Measurements from ENCODE around the gene PCDHGA5.
"Not testable (repeated sequence)": the region's sequence is repeated elsewhere in the genome, so short reads cannot be mapped to it uniquely, and the experiment has no call there.

The PCDHGA5 gene

GRCh38 chr5:141388661-141389060, 24.7 kb downstream of the PCDHGA5 start:
- WGBS (ENCODE audit: insufficient coverage, insufficient read length) = no CpG with 5 or more reads among the region's 10 CpGs
- peaks cover 3% of the 10 kb centered on the region for H3K9me3 ChIP-seq (ENCODE audit: control insufficient read depth, insufficient read depth, low read length)

GRCh38 chr5:141389153-141390042, 25.4 kb downstream of the PCDHGA5 start:
- Histone ChIP-seq H3K27me3 (ENCODE audit: control insufficient read depth, insufficient read depth, low read length) (peaks cover 3% of the 10 kb centered on the region; the same call in 1 of the 2 replicates), H3K9me3 (ENCODE audit: control insufficient read depth, insufficient read depth, low read length) (peaks cover 3% of the 10 kb centered on the region), H3K36me3 (ENCODE audit: control insufficient read depth, insufficient read depth, low read length) (peaks cover 6% of the 10 kb centered on the region), H3K27ac (ENCODE audit: low read length) (no peak overlapping the region), H3K4me1 (ENCODE audit: control insufficient read depth, insufficient read depth, low read length) (peaks cover 1% of the 10 kb centered on the region; the same call in 1 of the 2 replicates), H3K4me3 (ENCODE audit: low read length) (no peak overlapping the region)
- no CpG with 5 or more reads among the region's 77 CpGs for WGBS (ENCODE audit: insufficient coverage, insufficient read length)
- DNase-seq (ENCODE audit: low read depth, low spot score) = no peak

More at GRCh38 chr5:141388661-141389060, 24.7 kb downstream of the PCDHGA5 start:
- peaks cover 1% of the 10 kb centered on the region; the same call in 1 of the 2 replicates for H3K4me1 ChIP-seq (ENCODE audit: control insufficient read depth, insufficient read depth, low read length)
- H3K4me3 ChIP-seq (ENCODE audit: low read length) = no peak overlapping the region
- no peak overlapping the region for H3K27ac ChIP-seq (ENCODE audit: low read length)
- H3K27me3 ChIP-seq (ENCODE audit: control insufficient read depth, insufficient read depth, low read length) = peaks cover 3% of the 10 kb centered on the region; the same call in 1 of the 2 replicates
- no peak for DNase-seq (ENCODE audit: low read depth, low spot score)
- peaks cover 6% of the 10 kb centered on the region for H3K36me3 ChIP-seq (ENCODE audit: control insufficient read depth, insufficient read depth, low read length)

GRCh38 chr5:141392429-141393198, 28.7 kb downstream of the PCDHGA5 start, which contains the start of gene PCDHGA8:
Gene PCDHGA8, plus strand, starts transcription at chr5:141392633. Its CDS starts 181 bp downstream, at chr5:141392814.
- peaks cover 3% of the 10 kb centered on the region for H3K9me3 ChIP-seq (ENCODE audit: control insufficient read depth, insufficient read depth, low read length)
- no peak within 1 kb of the TSS for H3K4me3 ChIP-seq (ENCODE audit: low read length)
- no peak within 1 kb of the TSS for H3K27ac ChIP-seq (ENCODE audit: low read length)
- H3K27me3 ChIP-seq (ENCODE audit: control insufficient read depth, insufficient read depth, low read length) = peaks cover 3% of the 10 kb centered on the region; the same call in 1 of the 2 replicates
- H3K36me3 ChIP-seq (ENCODE audit: control insufficient read depth, insufficient read depth, low read length) = peaks cover 6% of the 10 kb centered on the region
- H3K4me1 ChIP-seq (ENCODE audit: control insufficient read depth, insufficient read depth, low read length) = peaks cover 1% of the 10 kb centered on the region; the same call in 1 of the 2 replicates
- DNase-seq (ENCODE audit: low read depth, low spot score) = no peak
- no CpG with 5 or more reads among the region's 38 CpGs for WGBS (ENCODE audit: insufficient coverage, insufficient read length)

- Histone ChIP-seq H3K27me3 (ENCODE audit: control insufficient read depth, insufficient read depth, low read length) (peaks cover 1% of the 10 kb centered on the region; the same call in 1 of the 2 replicates), H3K9me3 (ENCODE audit: control insufficient read depth, insufficient read depth, low read length) (peaks cover 3% of the 10 kb centered on the region), H3K4me3 (ENCODE audit: low read length) (no peak overlapping the region), H3K27ac (ENCODE audit: low read length) (no peak overlapping the region), H3K4me1 (ENCODE audit: control insufficient read depth, insufficient read depth, low read length) (peaks cover 1% of the 10 kb centered on the region; the same call in 1 of the 2 replicates), H3K36me3 (ENCODE audit: control insufficient read depth, insufficient read depth, low read length) (peaks cover 6% of the 10 kb centered on the region)
- no CpG with 5 or more reads among the region's 21 CpGs for WGBS (ENCODE audit: insufficient coverage, insufficient read length)
- DNase-seq (ENCODE audit: low read depth, low spot score) = no peak
These were observed 29.3 kb downstream of the PCDHGA5 start for GRCh38 chr5:141393267-141393666.

GRCh38 chr5:141394401-141395187, 30.6 kb downstream of the PCDHGA5 start:
- H3K4me3 ChIP-seq (ENCODE audit: low read length); H3K27ac ChIP-seq (ENCODE audit: low read length); H3K27me3 ChIP-seq (ENCODE audit: control insufficient read depth, insufficient read depth, low read length); H3K4me1 ChIP-seq (ENCODE audit: control insufficient read depth, insufficient read depth, low read length); DNase-seq (ENCODE audit: low read depth, low spot score); H3K9me3 ChIP-seq (ENCODE audit: control insufficient read depth, insufficient read depth, low read length); H3K36me3 ChIP-seq (ENCODE audit: control insufficient read depth, insufficient read depth, low read length): not testable (repeated sequence)
- WGBS (ENCODE audit: insufficient coverage, insufficient read length) = no CpG with 5 or more reads among the region's 53 CpGs

GRCh38 chr5:141397756-141398551, 34.0 kb downstream of the PCDHGA5 start, which contains the start of gene PCDHGB5:
Gene PCDHGB5, plus strand, starts transcription at chr5:141397947. Its CDS starts 181 bp downstream, at chr5:141398128.
- not testable (repeated sequence) for H3K4me3 ChIP-seq (ENCODE audit: low read length)

GRCh38 chr5:141398608-141399007, 34.6 kb downstream of the PCDHGA5 start:
- Histone ChIP-seq H3K27me3 (ENCODE audit: control insufficient read depth, insufficient read depth, low read length) (no peaks in the 10 kb centered on the region), H3K4me3 (ENCODE audit: low read length) (no peak overlapping the region)
- DNase-seq (ENCODE audit: low read depth, low spot score) = no peak

More at GRCh38 chr5:141397756-141398551, 34.0 kb downstream of the PCDHGA5 start, which contains the start of gene PCDHGB5:
- not testable (repeated sequence) for H3K36me3 ChIP-seq (ENCODE audit: control insufficient read depth, insufficient read depth, low read length); DNase-seq (ENCODE audit: low read depth, low spot score); H3K27ac ChIP-seq (ENCODE audit: low read length); H3K9me3 ChIP-seq (ENCODE audit: control insufficient read depth, insufficient read depth, low read length); H3K4me1 ChIP-seq (ENCODE audit: control insufficient read depth, insufficient read depth, low read length); H3K27me3 ChIP-seq (ENCODE audit: control insufficient read depth, insufficient read depth, low read length)
- 100% methylated on average over 1 of the region's 43 CpGs for WGBS (ENCODE audit: insufficient coverage, insufficient read length)

GRCh38 chr5:141399555-141400258, 35.7 kb downstream of the PCDHGA5 start:
- H3K4me3 ChIP-seq (ENCODE audit: low read length) = no peak overlapping the region
- H3K36me3 ChIP-seq (ENCODE audit: control insufficient read depth, insufficient read depth, low read length) = no peaks in the 10 kb centered on the region
- DNase-seq (ENCODE audit: low read depth, low spot score) = no peak
- no peaks in the 10 kb centered on the region; the same call in 1 of the 2 replicates for H3K9me3 ChIP-seq (ENCODE audit: control insufficient read depth, insufficient read depth, low read length)
- H3K27me3 ChIP-seq (ENCODE audit: control insufficient read depth, insufficient read depth, low read length) = no peaks in the 10 kb centered on the region
- H3K27ac ChIP-seq (ENCODE audit: low read length) = no peak overlapping the region
- H3K4me1 ChIP-seq (ENCODE audit: control insufficient read depth, insufficient read depth, low read length) = no peaks in the 10 kb centered on the region
- WGBS (ENCODE audit: insufficient coverage, insufficient read length) = no CpG with 5 or more reads among the region's 61 CpGs

More at GRCh38 chr5:141398608-141399007, 34.6 kb downstream of the PCDHGA5 start:
- H3K4me1 ChIP-seq (ENCODE audit: control insufficient read depth, insufficient read depth, low read length) = no peaks in the 10 kb centered on the region
- H3K27ac ChIP-seq (ENCODE audit: low read length) = no peak overlapping the region
- no peaks in the 10 kb centered on the region; the same call in 1 of the 2 replicates for H3K9me3 ChIP-seq (ENCODE audit: control insufficient read depth, insufficient read depth, low read length)
- WGBS (ENCODE audit: insufficient coverage, insufficient read length) = no CpG with 5 or more reads among the region's 15 CpGs
- H3K36me3 ChIP-seq (ENCODE audit: control insufficient read depth, insufficient read depth, low read length) = no peaks in the 10 kb centered on the region

Data from iPS DF 6.9 (cell line).